ENCODE results near the gene CLDN24.

Gene CLDN24

DNA sequence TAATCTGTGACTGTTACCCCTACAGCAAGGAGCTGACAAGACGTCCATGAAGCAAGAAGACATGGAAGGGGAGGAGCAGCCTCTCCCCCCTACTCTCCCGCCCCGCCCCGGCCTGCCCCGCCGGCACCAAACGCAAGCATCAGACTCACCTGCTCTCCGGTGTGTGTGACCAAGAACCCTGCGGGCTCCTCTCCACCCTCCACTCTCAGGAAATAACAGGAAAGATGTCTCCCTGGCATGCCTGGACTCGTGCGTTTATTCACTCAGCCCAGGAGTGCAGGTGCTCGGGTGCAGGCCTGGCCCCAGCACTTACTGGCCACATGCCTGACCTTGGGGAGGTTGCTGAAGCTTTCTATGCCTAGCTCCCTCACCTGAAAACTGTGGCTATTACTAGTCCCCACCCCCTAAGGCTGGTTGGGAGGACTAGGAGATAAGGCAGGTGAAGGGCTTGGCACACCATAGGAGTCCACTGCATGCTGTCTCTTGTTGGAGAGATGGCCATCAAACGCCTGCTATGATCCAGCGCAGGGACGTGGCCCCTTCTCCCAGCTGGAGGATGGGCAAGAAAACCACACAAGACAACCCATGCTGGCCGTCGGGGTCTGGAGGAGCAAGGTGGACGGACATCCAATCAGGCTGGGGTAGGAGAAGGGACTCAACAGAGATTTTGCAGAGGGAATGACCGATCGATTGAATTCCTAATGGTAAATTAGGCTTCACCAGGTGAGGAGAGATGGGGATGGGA is 34.9 kb upstream of the CLDN24 start:
- Histone ChIP-seq H3K9me2 (replicated peaks; ENCODE audit: insufficient read depth, low read length) (no peaks in the 10 kb centered on the region), H3F3A (ENCODE audit: insufficient read depth, low read length) (no peaks in the 10 kb centered on the region), H3K79me2 (ENCODE audit: low read length) (no peaks in the 10 kb centered on the region), H3K4me2 (ENCODE audit: low read depth, low read length) (no peak overlapping the region), H3K36me3 (replicated peaks; ENCODE audit: insufficient read depth, low read length) (no peaks in the 10 kb centered on the region), H3K27me3 (replicated peaks; ENCODE audit: insufficient read depth, low read length) (no peaks in the 10 kb centered on the region), H3K9ac (ENCODE audit: low read length) (no peak overlapping the region), H3K4me1 (ENCODE audit: low read length) (no peaks in the 10 kb centered on the region), H3K9me3 (replicated peaks; ENCODE audit: insufficient read depth, low read length) (no peaks in the 10 kb centered on the region), H4K20me1 (ENCODE audit: insufficient read depth, low read length) (no peaks in the 10 kb centered on the region), H3K27ac (ENCODE audit: low read length) (no peak overlapping the region), H2AFZ (ENCODE audit: low read length) (no peak overlapping the region), H3K4me3 (ENCODE audit: low read length) (no peak overlapping the region)
- TF ChIP-seq, protein P1, sequence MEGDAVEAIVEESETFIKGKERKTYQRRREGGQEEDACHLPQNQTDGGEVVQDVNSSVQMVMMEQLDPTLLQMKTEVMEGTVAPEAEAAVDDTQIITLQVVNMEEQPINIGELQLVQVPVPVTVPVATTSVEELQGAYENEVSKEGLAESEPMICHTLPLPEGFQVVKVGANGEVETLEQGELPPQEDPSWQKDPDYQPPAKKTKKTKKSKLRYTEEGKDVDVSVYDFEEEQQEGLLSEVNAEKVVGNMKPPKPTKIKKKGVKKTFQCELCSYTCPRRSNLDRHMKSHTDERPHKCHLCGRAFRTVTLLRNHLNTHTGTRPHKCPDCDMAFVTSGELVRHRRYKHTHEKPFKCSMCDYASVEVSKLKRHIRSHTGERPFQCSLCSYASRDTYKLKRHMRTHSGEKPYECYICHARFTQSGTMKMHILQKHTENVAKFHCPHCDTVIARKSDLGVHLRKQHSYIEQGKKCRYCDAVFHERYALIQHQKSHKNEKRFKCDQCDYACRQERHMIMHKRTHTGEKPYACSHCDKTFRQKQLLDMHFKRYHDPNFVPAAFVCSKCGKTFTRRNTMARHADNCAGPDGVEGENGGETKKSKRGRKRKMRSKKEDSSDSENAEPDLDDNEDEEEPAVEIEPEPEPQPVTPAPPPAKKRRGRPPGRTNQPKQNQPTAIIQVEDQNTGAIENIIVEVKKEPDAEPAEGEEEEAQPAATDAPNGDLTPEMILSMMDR (IDR thresholded peaks at IDR 0.05; ENCODE audit: low read length): no peak
- no peak for TF ChIP-seq EZH2 (optimal IDR thresholded peaks at IDR 0.05; ENCODE audit: low read depth, low read length)
- no peak for TF ChIP-seq EZH2phosphoT487 (IDR thresholded peaks at IDR 0.05; ENCODE audit: low read length)
- DNase-seq: no peak

DNA sequence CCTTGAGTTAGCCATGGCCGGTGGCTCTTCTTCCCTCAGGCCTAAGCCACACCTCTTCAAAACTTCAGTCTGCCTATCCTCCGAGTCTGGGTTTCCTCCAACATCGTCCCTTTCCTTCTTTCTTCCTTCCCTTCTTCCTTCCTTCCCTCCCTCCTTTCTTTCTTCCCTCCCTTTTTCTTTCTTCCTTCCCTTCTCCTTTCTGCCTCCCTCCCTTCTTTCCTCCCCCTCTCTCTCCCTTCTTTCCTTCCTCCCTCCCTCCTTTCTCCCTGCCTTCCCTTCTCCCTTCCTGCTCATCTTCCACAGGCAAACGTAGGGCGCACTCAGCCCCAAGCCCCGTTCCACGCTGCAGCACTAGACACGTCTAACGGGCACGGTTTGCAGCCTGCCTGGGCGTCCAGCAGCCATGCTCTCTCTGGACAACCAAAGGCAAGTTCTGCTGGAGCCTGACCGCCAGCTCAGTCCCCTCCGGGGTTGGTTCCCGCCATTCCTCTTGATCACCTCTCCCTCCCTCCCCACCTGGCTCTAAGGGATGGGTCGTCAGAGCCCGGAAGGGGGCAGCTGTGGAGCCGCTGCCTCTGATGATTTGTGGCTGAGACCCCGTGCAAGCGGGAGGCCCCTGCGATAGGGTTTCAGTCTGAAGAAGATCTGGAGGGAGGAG is 34.1 kb upstream of the CLDN24 start:
- TF ChIP-seq EZH2 (optimal IDR thresholded peaks at IDR 0.05; ENCODE audit: low read depth, low read length): no peak
- TF ChIP-seq, protein P1 (IDR thresholded peaks at IDR 0.05; ENCODE audit: low read length): no peak
- no peak for TF ChIP-seq EZH2phosphoT487 (IDR thresholded peaks at IDR 0.05; ENCODE audit: low read length)
- no peaks in the 10 kb centered on the region for H3K79me2 ChIP-seq (ENCODE audit: low read length)
- no peak overlapping the region for H3K4me3 ChIP-seq (ENCODE audit: low read length)
- no peaks in the 10 kb centered on the region for H3K9me2 ChIP-seq (replicated peaks; ENCODE audit: insufficient read depth, low read length)
- no peaks in the 10 kb centered on the region for H3K4me1 ChIP-seq (ENCODE audit: low read length)
- H3K36me3 ChIP-seq (replicated peaks; ENCODE audit: insufficient read depth, low read length): no peaks in the 10 kb centered on the region
- H4K20me1 ChIP-seq (ENCODE audit: insufficient read depth, low read length): no peaks in the 10 kb centered on the region
- no peaks in the 10 kb centered on the region for H3K27me3 ChIP-seq (replicated peaks; ENCODE audit: insufficient read depth, low read length)
- H3K27ac ChIP-seq (ENCODE audit: low read length): no peak overlapping the region
- H2AFZ ChIP-seq (ENCODE audit: low read length): no peak overlapping the region
- H3K9ac ChIP-seq (ENCODE audit: low read length): no peak overlapping the region
- no peak for DNase-seq
- no peaks in the 10 kb centered on the region for H3K9me3 ChIP-seq (replicated peaks; ENCODE audit: insufficient read depth, low read length)
- H3F3A ChIP-seq (ENCODE audit: insufficient read depth, low read length): no peaks in the 10 kb centered on the region
- H3K4me2 ChIP-seq (ENCODE audit: low read depth, low read length): no peak overlapping the region

DNA sequence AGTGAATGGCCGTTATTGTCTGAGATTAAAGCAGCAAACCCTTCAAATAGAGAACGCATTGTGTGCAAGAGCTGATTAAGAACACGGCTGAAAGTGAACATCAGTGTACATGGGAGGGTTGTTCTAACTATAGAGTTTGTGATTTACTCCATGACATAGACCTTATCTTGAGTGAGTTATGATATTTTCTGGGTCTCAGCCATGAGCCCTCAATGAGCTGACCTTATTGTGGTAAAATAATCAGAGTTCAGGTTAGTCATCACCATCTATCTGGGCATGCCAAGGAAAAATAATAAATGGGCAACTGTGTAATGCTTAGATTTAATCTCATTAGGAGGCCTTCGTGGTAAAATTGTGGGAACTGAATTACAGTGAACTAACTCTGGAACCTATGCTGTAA is 33.2 kb upstream of the CLDN24 start:
- Histone ChIP-seq H3K27ac (ENCODE audit: low read length) (no peak overlapping the region), H3K79me2 (ENCODE audit: low read length) (no peaks in the 10 kb centered on the region), H3F3A (ENCODE audit: insufficient read depth, low read length) (no peaks in the 10 kb centered on the region), H3K4me1 (ENCODE audit: low read length) (no peaks in the 10 kb centered on the region), H3K36me3 (replicated peaks; ENCODE audit: insufficient read depth, low read length) (no peaks in the 10 kb centered on the region), H3K9me2 (replicated peaks; ENCODE audit: insufficient read depth, low read length) (no peaks in the 10 kb centered on the region), H3K4me3 (ENCODE audit: low read length) (no peak overlapping the region), H3K9me3 (replicated peaks; ENCODE audit: insufficient read depth, low read length) (no peaks in the 10 kb centered on the region), H3K27me3 (replicated peaks; ENCODE audit: insufficient read depth, low read length) (no peaks in the 10 kb centered on the region), H3K9ac (ENCODE audit: low read length) (no peak overlapping the region), H4K20me1 (ENCODE audit: insufficient read depth, low read length) (no peaks in the 10 kb centered on the region), H3K4me2 (ENCODE audit: low read depth, low read length) (no peak overlapping the region), H2AFZ (ENCODE audit: low read length) (no peak overlapping the region)
- no peak for DNase-seq
- no peak for TF ChIP-seq EZH2phosphoT487 (IDR thresholded peaks at IDR 0.05; ENCODE audit: low read length)
- no peak for TF ChIP-seq EZH2 (optimal IDR thresholded peaks at IDR 0.05; ENCODE audit: low read depth, low read length)
- TF ChIP-seq, protein P1 (IDR thresholded peaks at IDR 0.05; ENCODE audit: low read length): no peak
